A549 (cell line): ENCODE measurements around the gene NKAIN2. TPM values are rescaled to one million over a fixed set of nuclear protein-coding genes. Genes with fewer than 3 reads are reported as not detected.

Experiments used
- ATAC-seq, 2 experiments: fragments of 200-7000 bp in 1 of 2; fragments of >200 bp in 1 of 2; cut with Nextera tagmentation in 1 of 2; cut with Tn5 transposase in 1 of 2; 3 replicates each; pipeline versions ENCODE4 v1.8.0 to v1.9.1; 2018 to 2020; ENCODE audit warnings: mild to moderate bottlenecking in 1 of 2, moderate library complexity in 1 of 2
- CTCF ChIA-PET: fragments of 300-600 bp; sonication (Branson Sonifier 250); formaldehyde crosslinking; extraction: SDS; loops from one replicate; lab custom pipeline; 2021; ENCODE audit warnings: antibody characterized with exemption, inconsistent platforms; lab: Yijun Ruan, JAX
- POLR2A ChIA-PET: fragments of 350-600 bp; formaldehyde crosslinking; extraction: SDS; loops from one replicate; lab custom pipeline; 2021; ENCODE audit warnings: antibody characterized with exemption, inconsistent platforms; lab: Yijun Ruan, JAX
- DNase-seq, 2 experiments: peaks; one replicate each; pipeline versions ENCODE4 v3.0.0 to v3.0.0-alpha.2; 2011 to 2016; ENCODE audit warnings: low read depth in 1 of 2, low spot score in 1 of 2
- FAIRE-seq: peaks from 2 replicates; lab custom pipeline; 2011; peaks lifted over from hg19 to GRCh38; lab: Jason Lieb, UNC
- H3K27ac ChIP-seq, 2 experiments: fragments of >200 bp; sonication (Bioruptor Twin); formaldehyde crosslinking; 3 replicates each; pipeline ENCODE4 v1.5.1; 2016 to 2017
- H3K4me1 ChIP-seq: fragments of >200 bp; sonication (Bioruptor Twin); formaldehyde crosslinking; 3 replicates; pipeline ENCODE4 v1.6.1; 2016
- H3K4me2 ChIP-seq: fragments of >200 bp; sonication (Bioruptor Twin); formaldehyde crosslinking; 3 replicates; pipeline ENCODE4 v1.6.1; 2016
- H3K4me3 ChIP-seq: fragments of >200 bp; sonication (Bioruptor Twin); formaldehyde crosslinking; 3 replicates; pipeline ENCODE4 v1.5.1; 2016
- H3K9me3 ChIP-seq: fragments of >200 bp; sonication (Bioruptor Twin); formaldehyde crosslinking; 3 replicates; pipeline ENCODE4 v1.6.1; 2016
- CBX2 ChIP-seq: fragments of 200-600 bp; sonication (generic); IDR thresholded peaks from 2 replicates; pipeline ENCODE4 v1.6.1; 2016; ENCODE audit warnings: low read depth, mild to moderate bottlenecking, borderline replicate concordance
- CBX8 ChIP-seq: fragments of 200-600 bp; sonication (generic); IDR thresholded peaks from 2 replicates; pipeline ENCODE4 v1.6.1; 2016
- CEBPB ChIP-seq, 2 experiments: fragments of >200 bp in 1 of 2; sonication (Bioruptor Twin) in 1 of 2; formaldehyde crosslinking in 1 of 2; IDR thresholded peaks; 2 replicates each; pipeline ENCODE4 v1.6.1; 2012 to 2016
- CHD4 ChIP-seq: fragments of 200-600 bp; sonication (generic); IDR thresholded peaks from 2 replicates; pipeline ENCODE4 v1.6.1; 2016; ENCODE audit warnings: antibody characterized with exemption, mild to moderate bottlenecking, borderline replicate concordance
- EHF ChIP-seq: fragments of 250-450 bp; sonication (Bioruptor Pico); IDR thresholded peaks from 2 replicates; pipeline ENCODE4 v1.5.0; 2020; ENCODE audit warnings: mild to moderate bottlenecking
- FOSB ChIP-seq: fragments of 250-450 bp; sonication (Bioruptor Pico); IDR thresholded peaks from 2 replicates; pipeline ENCODE4 v1.5.0; 2020; ENCODE audit warnings: mild to moderate bottlenecking, moderate library complexity
- GATA3 ChIP-seq: IDR thresholded peaks from 2 replicates; pipeline ENCODE4 v1.6.1; 2012; ENCODE audit warnings: borderline replicate concordance
- HEYL ChIP-seq: fragments of 250-450 bp; sonication (Bioruptor Pico); IDR thresholded peaks from 2 replicates; pipeline ENCODE4 v1.8.0; 2021; ENCODE audit warnings: mild to moderate bottlenecking, moderate library complexity
- HOXA7 ChIP-seq: fragments of 250-450 bp; sonication (Bioruptor Pico); IDR thresholded peaks from 2 replicates; pipeline ENCODE4 v1.5.0; 2020; ENCODE audit warnings: mild to moderate bottlenecking, moderate library complexity
- JUN ChIP-seq, 2 experiments: fragments of >200 bp; sonication (Bioruptor Twin); formaldehyde crosslinking; IDR thresholded peaks; 2 replicates in 1 of 2; 3 replicates in 1 of 2; pipeline ENCODE4 v1.6.1; 2016 to 2017
- KDM1A ChIP-seq: fragments of 200-600 bp; sonication (generic); IDR thresholded peaks from 2 replicates; pipeline ENCODE4 v1.6.1; 2016; ENCODE audit warnings: low read depth, mild to moderate bottlenecking
- NFE2L2 ChIP-seq: fragments of 150-350 bp; conservative IDR thresholded peaks from 2 replicates; pipeline ENCODE4 v1.6.1; 2014; ENCODE audit warnings: low read length
- NPAS2 ChIP-seq: fragments of 250-450 bp; sonication (Bioruptor Pico); IDR thresholded peaks from 2 replicates; pipeline ENCODE4 v1.8.0; 2022; ENCODE audit warnings: mild to moderate bottlenecking, moderate library complexity, borderline replicate concordance
- NR3C1 ChIP-seq: fragments of >200 bp; sonication (Bioruptor Twin); formaldehyde crosslinking; IDR thresholded peaks from 3 replicates; pipeline ENCODE4 v1.6.1; 2017
- RAD21 ChIP-seq, 2 experiments: fragments of >200 bp in 1 of 2; sonication (Bioruptor Twin) in 1 of 2; formaldehyde crosslinking in 1 of 2; IDR thresholded peaks in 1 of 2; conservative IDR thresholded peaks in 1 of 2; 2 replicates in 1 of 2; 3 replicates in 1 of 2; pipeline ENCODE4 v1.6.1; 2012 to 2018; ENCODE audit warnings: inconsistent platforms in 1 of 2
- RFX5 ChIP-seq: fragments of 450-650 bp; IDR thresholded peaks from 2 replicates; pipeline ENCODE4 v1.7.1; 2014; ENCODE audit warnings: antibody characterized with exemption, mild to moderate bottlenecking, moderate library complexity
- RNF2 ChIP-seq: fragments of 200-600 bp; sonication (generic); IDR thresholded peaks from 2 replicates; pipeline ENCODE4 v1.6.1; 2016; ENCODE audit warnings: low read depth, mild to moderate bottlenecking, antibody characterized with exemption, moderate library complexity, borderline replicate concordance
- SMC3 ChIP-seq: fragments of >200 bp; sonication (Bioruptor Twin); formaldehyde crosslinking; IDR thresholded peaks from 3 replicates; pipeline ENCODE4 v1.6.1; 2018; ENCODE audit warnings: inconsistent platforms
- ZC3H11A ChIP-seq: fragments of 450-650 bp; IDR thresholded peaks from 2 replicates; pipeline ENCODE4 v1.6.1; 2014; ENCODE audit warnings: antibody characterized with exemption, mild to moderate bottlenecking
- ZFP36 ChIP-seq: fragments of 450-650 bp; IDR thresholded peaks from 2 replicates; pipeline ENCODE4 v1.6.1; 2014; ENCODE audit warnings: borderline replicate concordance; ENCODE audit not compliant: partially characterized antibody
- ZNF302 ChIP-seq: fragments of 250-450 bp; sonication (Bioruptor Pico); IDR thresholded peaks from 2 replicates; pipeline ENCODE4 v1.9.0; 2021; ENCODE audit warnings: inconsistent platforms, mild to moderate bottlenecking, moderate library complexity
- WGBS: methylation state at CpG from one replicate; pipeline ENCODE4 v1.1.6; 2017; ENCODE audit errors: missing lambda C conversion rate; 5-methylcytosine and 5-hydroxymethylcytosine counted together
- polyA plus RNA-seq, 4 experiments: library from polyadenylated mRNA; depleted of rRNA in 3 of 4; stranded (reverse); fragments of >200 nt; fragmentation: RNase III in 1 of 4; extraction: RNeasy Plus Mini Kit Qiagen cat#74134 plus additional on column Dnase treatment in 1 of 4; gene quantifications; 2 replicates in 3 of 4; 3 replicates in 1 of 4; pipeline ENCODE4 v1.2.3, GENCODE V29; 2011 to 2017
- TF ChIP-seq, protein P1 (sequence below): fragments of 150-350 bp; IDR thresholded peaks from 2 replicates; pipeline ENCODE4 v1.6.1; 2014; ENCODE audit warnings: low read depth, mild to moderate bottlenecking, low read length

NKAIN2 gene
- polyA plus RNA-seq, 2 of the 4 experiments (the other 2 are of a cell fraction): not detected

DNA sequence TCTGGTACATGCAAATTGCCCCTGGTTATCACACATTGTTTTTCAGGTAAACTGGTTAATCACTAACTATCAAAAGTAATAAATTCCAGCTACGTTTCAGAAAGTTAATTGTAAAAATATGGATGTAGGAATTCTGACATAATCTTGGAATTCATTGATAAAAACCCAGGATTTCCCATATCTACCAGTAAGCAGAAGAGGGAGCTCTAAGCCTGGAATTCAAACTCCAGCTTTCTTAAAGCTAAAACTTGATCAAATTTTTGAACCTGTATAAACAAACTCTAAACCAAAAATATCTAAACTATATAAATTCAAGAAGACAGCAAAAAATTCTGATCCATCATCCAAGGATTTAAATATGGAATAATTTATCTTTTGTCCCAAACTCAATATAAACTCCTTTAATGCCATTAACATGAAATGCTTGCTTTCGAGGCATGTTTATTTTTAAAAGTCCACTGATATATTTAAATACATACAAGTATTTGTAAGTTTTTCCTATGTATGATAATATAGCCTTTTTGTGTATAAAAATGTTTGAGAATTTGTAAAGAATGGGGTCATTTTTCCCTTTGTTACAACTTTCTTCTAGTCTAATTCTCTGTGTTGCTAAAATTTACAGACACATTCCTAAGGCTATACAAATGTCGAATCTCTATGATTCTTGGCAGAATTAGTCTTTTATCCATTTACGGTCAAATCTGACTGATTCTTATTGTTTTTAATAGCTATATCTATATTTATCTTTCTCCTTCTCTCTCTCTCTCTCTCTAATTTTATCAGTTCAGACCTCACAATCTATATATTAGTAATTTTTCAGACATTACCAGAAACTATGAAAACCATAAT, 1067.2 kb downstream of the NKAIN2 start (continued):
- TF ChIP-seq SMC3 (peak; percentile 90), ZNF302 (no peak), NFE2L2 (no peak), ZC3H11A (no peak), RAD21 (conservative IDR thresholded peaks at IDR 0.05 in 1 of 2, IDR thresholded peaks at IDR 0.05 in 1 of 2) (peak; percentile 85 to 90), JUN (IDR thresholded peaks at IDR 0.05) (no peak), EHF (CRISPR knock-in tag) (no peak), NPAS2 (CRISPR knock-in tag) (no peak), ZFP36 (no peak), FOSB (CRISPR knock-in tag) (no peak), KDM1A (no peak)

DNA sequence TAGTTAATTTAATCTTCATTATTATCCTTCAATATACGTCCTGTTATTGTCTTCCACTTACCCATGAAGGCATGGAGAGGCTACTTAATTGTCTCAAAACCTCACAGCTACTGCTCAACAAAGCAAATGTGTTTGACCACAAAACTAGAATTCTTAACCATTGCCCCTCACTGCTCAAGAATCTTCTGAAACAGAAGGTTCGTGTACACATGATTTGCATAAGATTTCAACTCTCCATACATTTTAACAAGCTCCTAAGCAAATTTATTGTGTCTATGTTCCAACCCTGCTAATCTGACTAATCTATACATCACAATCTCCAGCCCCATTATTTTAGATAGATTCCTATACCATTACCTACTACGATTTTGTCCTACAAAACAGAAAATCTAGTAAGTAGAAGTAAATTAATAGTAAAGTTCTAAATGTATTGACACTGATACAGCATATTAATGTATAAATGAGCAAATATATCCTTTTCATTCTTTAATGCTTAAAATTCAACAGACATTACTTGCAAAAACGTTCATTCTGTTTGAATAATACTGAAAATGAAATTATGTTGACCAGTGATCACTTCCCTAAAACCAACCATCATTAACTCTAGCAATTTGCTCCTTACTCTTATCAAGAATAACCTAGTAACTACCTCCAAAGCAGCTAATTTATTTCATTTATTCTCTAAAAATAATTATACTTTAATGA, 1068.8 kb downstream of the NKAIN2 start:
- Histone ChIP-seq H3K9me3 (no peaks in the 10 kb centered on the region), H3K4me1 (no peaks in the 10 kb centered on the region; the same call in 2 of the 3 replicates), H3K4me2 (no peak overlapping the region), H3K27ac (no peak overlapping the region), H3K4me3 (no peak overlapping the region)
- DNase-seq: no peak
- no peak for ATAC-seq
- ChIA-PET POLR2A (no interaction called here), CTCF (interaction anchor here (1.3 kb wide), 1 partner anchor 242 kb away, joined by 5 read pairs; no protein-coding TSS in a partner anchor)
- 51% methylated on average over 4 of the region's 4 CpGs for WGBS
- TF ChIP-seq CBX8 (no peak), CEBPB (IDR thresholded peaks at IDR 0.05) (no peak), HOXA7 (CRISPR knock-in tag) (no peak)
- FAIRE-seq: no peak

DNA sequence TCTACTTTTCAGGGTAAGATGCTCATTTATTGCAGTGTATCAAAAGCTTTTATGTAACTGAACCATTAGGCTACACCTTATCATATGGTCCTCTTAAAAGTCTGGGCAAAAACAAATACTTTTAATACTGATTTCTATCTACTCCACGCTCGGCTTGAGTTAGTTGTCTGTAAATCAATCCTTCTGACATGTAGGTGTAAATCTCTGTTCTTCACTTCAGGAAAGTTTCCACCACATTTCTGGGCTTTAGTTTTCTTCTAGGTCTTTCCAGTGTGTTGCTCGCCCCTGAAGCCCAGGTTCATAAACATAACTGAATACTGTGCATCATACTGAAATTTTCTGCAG, 1069.4 kb downstream of the NKAIN2 start:
- Histone ChIP-seq H3K4me3 (no peak overlapping the region), H3K4me2 (no peak overlapping the region), H3K4me1 (no peaks in the 10 kb centered on the region; the same call in 2 of the 3 replicates), H3K9me3 (no peaks in the 10 kb centered on the region), H3K27ac (no peak overlapping the region)
- FAIRE-seq (no peak), ATAC-seq (no peak), DNase-seq (no peak)
- ChIA-PET CTCF (interaction anchor here (1.3 kb wide), 1 partner anchor 241 kb away, joined by 5 read pairs; no protein-coding TSS in a partner anchor), POLR2A (no interaction called here)
- TF ChIP-seq RFX5 (no peak), HEYL (CRISPR knock-in tag) (no peak), ZNF302 (no peak), ZFP36 (no peak), CHD4 (no peak), CBX2 (no peak), RNF2 (no peak), NR3C1 (no peak), GATA3 (no peak), EHF (CRISPR knock-in tag) (no peak)
- TF ChIP-seq, protein P1, sequence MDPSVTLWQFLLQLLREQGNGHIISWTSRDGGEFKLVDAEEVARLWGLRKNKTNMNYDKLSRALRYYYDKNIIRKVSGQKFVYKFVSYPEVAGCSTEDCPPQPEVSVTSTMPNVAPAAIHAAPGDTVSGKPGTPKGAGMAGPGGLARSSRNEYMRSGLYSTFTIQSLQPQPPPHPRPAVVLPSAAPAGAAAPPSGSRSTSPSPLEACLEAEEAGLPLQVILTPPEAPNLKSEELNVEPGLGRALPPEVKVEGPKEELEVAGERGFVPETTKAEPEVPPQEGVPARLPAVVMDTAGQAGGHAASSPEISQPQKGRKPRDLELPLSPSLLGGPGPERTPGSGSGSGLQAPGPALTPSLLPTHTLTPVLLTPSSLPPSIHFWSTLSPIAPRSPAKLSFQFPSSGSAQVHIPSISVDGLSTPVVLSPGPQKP: no peak
- 86% methylated on average over 3 of the region's 3 CpGs for WGBS

Other genes with a start within 250 kb of the NKAIN2 start
- not detected in 2 replicates for gene TRDN, start 166.9 kb upstream of the NKAIN2 start, polyA plus RNA-seq (2011; rRNA removed)
- not detected in 3 replicates for gene TRDN, start 166.9 kb upstream of the NKAIN2 start, polyA plus RNA-seq (2017; fragmentation: RNase III; extraction: RNeasy Plus Mini Kit Qiagen cat#74134 plus additional on column Dnase treatment)